ENCODE results near the gene CARD19. TPM values are rescaled to one million over a fixed set of nuclear protein-coding genes. Genes with fewer than 3 reads are reported as not detected.

The CARD19 gene
- total and polyA plus RNA-seq, 9 of the 15 experiments (the other 6 are each of a cell fraction or from before 2014, with no cell fraction given) = 0.90 to 34.9 (median 14.6) TPM

DNA sequence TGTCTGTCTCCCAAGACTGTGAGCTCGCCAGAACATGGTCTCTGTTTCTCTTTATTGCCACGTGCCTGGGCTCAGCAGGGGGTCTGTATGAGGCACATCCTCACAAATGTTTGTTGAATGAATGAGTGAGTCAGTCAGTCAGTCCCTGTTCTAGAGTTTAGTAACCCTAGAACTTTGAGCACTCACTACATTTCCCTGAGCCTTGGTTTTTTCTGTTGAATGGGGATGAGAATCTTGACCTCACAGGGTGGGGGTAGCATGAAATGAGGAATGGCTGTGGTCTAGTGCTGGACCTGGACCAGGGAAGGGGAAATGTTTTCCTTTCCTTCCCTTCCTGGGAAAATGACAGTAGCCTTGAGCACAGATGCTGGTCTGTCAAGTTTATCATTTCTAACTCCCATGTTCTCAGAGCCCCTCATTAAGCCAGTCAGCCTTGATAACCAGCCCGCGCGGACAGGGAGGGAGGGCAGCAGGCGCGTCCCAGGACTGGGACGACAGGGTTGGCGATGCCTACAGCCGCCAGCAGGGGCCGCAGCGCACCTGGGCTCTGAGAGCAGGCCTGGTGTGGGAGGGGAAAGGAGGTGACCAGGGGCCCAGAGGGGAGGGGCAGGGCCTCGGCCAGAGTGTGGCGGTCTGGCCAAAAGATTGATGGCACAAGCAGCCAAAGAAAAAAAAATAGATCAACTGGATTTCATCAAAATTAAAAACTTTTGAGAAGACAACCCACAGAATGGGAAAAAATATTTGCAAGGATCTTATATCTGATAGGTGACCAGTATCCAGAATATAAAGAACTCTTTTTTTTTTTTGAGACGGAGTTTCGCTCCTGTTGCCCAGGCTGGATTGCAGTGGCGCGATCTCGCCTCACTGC lies 63.8 kb downstream of the CARD19 start (continued):
- TF ChIP-seq GTF2E2 (tag; IDR thresholded peaks at IDR 0.05) = no peak
- no peak for TF ChIP-seq CREB5 (CRISPR knock-in tag; IDR thresholded peaks at IDR 0.05)
- TF ChIP-seq THAP7 (CRISPR knock-in tag; IDR thresholded peaks at IDR 0.05) = no peak
- no peak for TF ChIP-seq KAT8 (IDR thresholded peaks at IDR 0.05; ENCODE audit: low read depth)
- no peak for TF ChIP-seq STAT5A (IDR thresholded peaks at IDR 0.05; ENCODE audit: borderline replicate concordance, low read length)
- TF ChIP-seq THRAP3 (IDR thresholded peaks at IDR 0.05; ENCODE audit: borderline replicate concordance) = no peak
- TF ChIP-seq MAZ (CRISPR knock-in tag; conservative IDR thresholded peaks at IDR 0.05 in 1 of 2, IDR thresholded peaks at IDR 0.05 in 1 of 2) = peak; percentile 95 to 97
- TF ChIP-seq ERF (CRISPR knock-in tag; IDR thresholded peaks at IDR 0.05) = no peak
- no peak for TF ChIP-seq CCAR2 (IDR thresholded peaks at IDR 0.05; ENCODE audit: low read depth, low read length)
- TF ChIP-seq ZNF407 (IDR thresholded peaks at IDR 0.05; ENCODE audit: low read depth) = no peak
- TF ChIP-seq BCL6 (CRISPR knock-in tag; IDR thresholded peaks at IDR 0.05) = no peak
- TF ChIP-seq PHF8 (IDR thresholded peaks at IDR 0.05; ENCODE audit: borderline replicate concordance, low read length) = no peak
- no peak for TF ChIP-seq NFATC3 (IDR thresholded peaks at IDR 0.05)
- no peak for TF ChIP-seq ETS2 (tag; IDR thresholded peaks at IDR 0.05; ENCODE audit: borderline replicate concordance, poor library complexity, severe bottlenecking)
- no peak for TF ChIP-seq TAF1 (IDR thresholded peaks at IDR 0.05; ENCODE audit: control insufficient read depth, extremely low read depth, insufficient read depth, low read length, severe bottlenecking)
- TF ChIP-seq U2AF1 (optimal IDR thresholded peaks at IDR 0.05; ENCODE audit: low read depth, low read length) = no peak

Data from K562 (cell line).